Measurements from ENCODE around the gene ZNF133.

DNA sequence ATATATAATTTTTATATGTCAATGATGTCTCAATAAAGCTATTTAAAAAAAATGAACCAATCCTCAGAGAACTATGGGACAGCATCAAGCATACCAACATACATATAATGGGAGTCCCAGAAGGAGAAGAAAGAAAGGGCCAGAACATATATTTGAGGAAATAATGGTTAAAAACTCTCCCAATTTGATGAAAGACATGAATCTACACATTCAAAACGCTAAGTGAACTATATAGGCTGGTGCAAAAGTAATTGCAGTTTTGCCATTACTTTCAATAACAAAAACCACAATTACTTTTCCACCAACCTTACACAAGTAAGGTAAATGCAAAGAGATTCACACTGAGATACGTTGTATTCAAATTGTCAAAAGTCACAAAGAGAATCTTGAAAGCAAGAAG, 43.4 kb downstream of the ZNF133 start:
- TF ChIP-seq, protein P1, sequence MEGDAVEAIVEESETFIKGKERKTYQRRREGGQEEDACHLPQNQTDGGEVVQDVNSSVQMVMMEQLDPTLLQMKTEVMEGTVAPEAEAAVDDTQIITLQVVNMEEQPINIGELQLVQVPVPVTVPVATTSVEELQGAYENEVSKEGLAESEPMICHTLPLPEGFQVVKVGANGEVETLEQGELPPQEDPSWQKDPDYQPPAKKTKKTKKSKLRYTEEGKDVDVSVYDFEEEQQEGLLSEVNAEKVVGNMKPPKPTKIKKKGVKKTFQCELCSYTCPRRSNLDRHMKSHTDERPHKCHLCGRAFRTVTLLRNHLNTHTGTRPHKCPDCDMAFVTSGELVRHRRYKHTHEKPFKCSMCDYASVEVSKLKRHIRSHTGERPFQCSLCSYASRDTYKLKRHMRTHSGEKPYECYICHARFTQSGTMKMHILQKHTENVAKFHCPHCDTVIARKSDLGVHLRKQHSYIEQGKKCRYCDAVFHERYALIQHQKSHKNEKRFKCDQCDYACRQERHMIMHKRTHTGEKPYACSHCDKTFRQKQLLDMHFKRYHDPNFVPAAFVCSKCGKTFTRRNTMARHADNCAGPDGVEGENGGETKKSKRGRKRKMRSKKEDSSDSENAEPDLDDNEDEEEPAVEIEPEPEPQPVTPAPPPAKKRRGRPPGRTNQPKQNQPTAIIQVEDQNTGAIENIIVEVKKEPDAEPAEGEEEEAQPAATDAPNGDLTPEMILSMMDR (conservative IDR thresholded peaks at IDR 0.05; ENCODE audit: low read length): no peak
- no peak for TF ChIP-seq EZH2phosphoT487 (IDR thresholded peaks at IDR 0.05; ENCODE audit: borderline replicate concordance, low read depth, low read length)

Measured in OCI-LY7 (cell line).